H1 (cell line): ENCODE measurements around the gene GNG10. TPM values are rescaled to one million over a fixed set of nuclear protein-coding genes. Genes with fewer than 3 reads are reported as not detected.

Experiments
- CTCF ChIA-PET: fragments of 300-600 bp; sonication (Branson Sonifier 250); formaldehyde crosslinking; loops from one replicate; lab custom pipeline; 2021; ENCODE audit not compliant: partially characterized antibody; lab: Charles Lee
- POLR2A ChIA-PET: fragments of 300-600 bp; sonication (Branson Sonifier 250); formaldehyde crosslinking; loops from one replicate; lab custom pipeline; 2021; ENCODE audit warnings: inconsistent platforms; ENCODE audit not compliant: partially characterized antibody; lab: Charles Lee
- DNase-seq, 2 experiments: peaks; one replicate each; pipeline versions ENCODE4 v3.0.0 to v3.0.0-alpha.2; 2010 to 2022; ENCODE audit warnings: low spot score in 2 of 2, low read depth in 1 of 2, mixed read lengths in 1 of 2
- FAIRE-seq: peaks from 2 replicates; lab custom pipeline; 2011; peaks lifted over from hg19 to GRCh38; lab: Jason Lieb, UNC
- H2AFZ ChIP-seq: 2 replicates; pipeline ENCODE4 v1.8.1; 2012; ENCODE audit warnings: low read length, inconsistent platforms
- H2AK5ac ChIP-seq: 2 replicates; pipeline ENCODE4 v1.6.1; 2013; ENCODE audit warnings: low read depth, low read length
- H2BK120ac ChIP-seq: replicated peaks from 2 replicates; pipeline ENCODE3; 2013; ENCODE audit warnings: low read depth, low read length, inconsistent platforms
- H2BK12ac ChIP-seq: 2 replicates; pipeline ENCODE4 v1.6.1; 2013; ENCODE audit warnings: low read depth, low read length
- H2BK15ac ChIP-seq: 2 replicates; pipeline ENCODE4 v1.6.1; 2013; ENCODE audit warnings: low read length
- H2BK20ac ChIP-seq: 2 replicates; pipeline ENCODE4 v1.6.1; 2013; ENCODE audit warnings: low read length
- H2BK5ac ChIP-seq: 2 replicates; pipeline ENCODE4 v1.6.1; 2013; ENCODE audit warnings: low read depth, low read length
- H3K14ac ChIP-seq: 2 replicates; pipeline ENCODE4 v1.6.1; 2013; ENCODE audit warnings: inconsistent platforms; ENCODE audit not compliant: insufficient read length
- H3K18ac ChIP-seq: 2 replicates; pipeline ENCODE4 v1.6.1; 2013; ENCODE audit warnings: low read length; ENCODE audit errors: extremely low read depth
- H3K23ac ChIP-seq: 2 replicates; pipeline ENCODE4 v1.6.1; 2013; ENCODE audit warnings: inconsistent platforms; ENCODE audit not compliant: insufficient read length
- H3K23me2 ChIP-seq: 2 replicates; pipeline ENCODE4 v1.6.1; 2013; ENCODE audit warnings: low read depth, low read length
- H3K27ac ChIP-seq: 2 replicates; pipeline ENCODE4 v1.6.1; 2011; ENCODE audit warnings: low read depth, low read length, inconsistent platforms
- H3K27me3 ChIP-seq, 4 experiments: replicated peaks in 1 of 4; 1 replicate in 1 of 4; 2 replicates in 3 of 4; pipeline versions ENCODE4 v1.6.1 to v1.8.1; 2011 to 2013; ENCODE audit warnings: low read length in 3 of 4, mild to moderate bottlenecking in 3 of 4, inconsistent platforms in 2 of 4, mixed read lengths in 2 of 4, moderate library complexity in 1 of 4; ENCODE audit not compliant: control insufficient read depth in 3 of 4, insufficient read depth in 3 of 4; ENCODE audit errors: extremely low read depth in 1 of 4
- H3K36me3 ChIP-seq, 4 experiments: 2 replicates each; pipeline versions ENCODE4 v1.6.1 to v1.8.1; 2011 to 2013; ENCODE audit warnings: mild to moderate bottlenecking in 4 of 4, low read length in 3 of 4, moderate library complexity in 2 of 4, control low read depth in 1 of 4, inconsistent platforms in 1 of 4; ENCODE audit not compliant: insufficient read depth in 4 of 4, control insufficient read depth in 2 of 4
- H3K4ac ChIP-seq: replicated peaks from 2 replicates; pipeline ENCODE3; 2013; ENCODE audit warnings: low read length, low read depth, mixed read lengths, inconsistent platforms; ENCODE audit not compliant: insufficient read length
- H3K4me1 ChIP-seq, 4 experiments: replicated peaks in 1 of 4; 1 replicate in 1 of 4; 2 replicates in 3 of 4; pipeline versions ENCODE4 v1.6.1 to v1.8.1; 2011 to 2013; ENCODE audit warnings: low read length in 3 of 4, inconsistent platforms in 2 of 4, mixed read lengths in 1 of 4; ENCODE audit not compliant: insufficient read depth in 4 of 4, control insufficient read depth in 3 of 4
- H3K4me2 ChIP-seq, 2 experiments: 2 replicates each; pipeline versions ENCODE4 v1.6.1 to v1.8.1; 2011 to 2013; ENCODE audit warnings: low read depth in 2 of 2, low read length in 2 of 2, control low read depth in 1 of 2, inconsistent platforms in 1 of 2, mild to moderate bottlenecking in 1 of 2; ENCODE audit not compliant: insufficient read depth in 1 of 2
- H3K4me3 ChIP-seq, 4 experiments: fragments of 200-600, 300-600 bp in 1 of 4; sonication (generic), shearing (Covaris generic), sonication (Bioruptor Twin) in 1 of 4; 2 replicates each; pipeline versions ENCODE4 v1.5.1 to v1.8.1; 2011 to 2016; ENCODE audit warnings: low read length in 4 of 4, low read depth in 3 of 4, control low read depth in 2 of 4, inconsistent platforms in 2 of 4, mild to moderate bottlenecking in 2 of 4, mixed read lengths in 1 of 4, moderate library complexity in 1 of 4; ENCODE audit not compliant: insufficient read depth in 2 of 4; ENCODE audit errors: extremely low read depth in 1 of 4
- H3K56ac ChIP-seq: replicated peaks from 2 replicates; pipeline ENCODE3; 2013; ENCODE audit warnings: low read depth, mild to moderate bottlenecking, mixed read lengths, low read length, inconsistent platforms; ENCODE audit not compliant: insufficient read length
- H3K79me1 ChIP-seq: 2 replicates; pipeline ENCODE4 v1.6.1; 2013; ENCODE audit warnings: low read depth, low read length, control low read depth
- H3K79me2 ChIP-seq, 2 experiments: 2 replicates each; pipeline versions ENCODE4 v1.6.1 to v1.8.1; 2012 to 2013; ENCODE audit warnings: low read length in 2 of 2, mild to moderate bottlenecking in 2 of 2, inconsistent platforms in 1 of 2; ENCODE audit not compliant: insufficient read depth in 2 of 2, control insufficient read depth in 1 of 2
- H3K9ac ChIP-seq, 4 experiments: replicated peaks in 1 of 4; 1 replicate in 1 of 4; 2 replicates in 3 of 4; pipeline versions ENCODE4 v1.6.1 to v1.8.1; 2011 to 2013; ENCODE audit warnings: low read depth in 3 of 4, low read length in 3 of 4, control low read depth in 2 of 4, mild to moderate bottlenecking in 2 of 4, moderate library complexity in 2 of 4, inconsistent platforms in 1 of 4; ENCODE audit errors: extremely low read depth in 1 of 4
- H3K9me3 ChIP-seq, 2 experiments: 2 replicates each; pipeline versions ENCODE4 v1.6.1 to v1.8.1; 2012 to 2013; ENCODE audit warnings: mild to moderate bottlenecking in 2 of 2, moderate library complexity in 2 of 2, control low read depth in 1 of 2, inconsistent platforms in 1 of 2, low read depth in 1 of 2, low read length in 1 of 2, mixed read lengths in 1 of 2; ENCODE audit not compliant: insufficient read depth in 2 of 2
- H4K20me1 ChIP-seq, 2 experiments: replicated peaks in 1 of 2; 2 replicates each; pipeline versions ENCODE3 to v1.8.1; 2011 to 2013; ENCODE audit warnings: inconsistent platforms in 2 of 2, low read length in 2 of 2, mild to moderate bottlenecking in 1 of 2; ENCODE audit not compliant: insufficient read depth in 2 of 2, control insufficient read depth in 1 of 2
- H4K5ac ChIP-seq: 2 replicates; pipeline ENCODE4 v1.6.1; 2013; ENCODE audit warnings: low read length, low read depth, mixed read lengths, inconsistent platforms; ENCODE audit not compliant: insufficient read length
- H4K8ac ChIP-seq: 2 replicates; pipeline ENCODE4 v1.8.0; 2013; ENCODE audit warnings: mild to moderate bottlenecking, moderate library complexity, low read length, inconsistent platforms; ENCODE audit not compliant: insufficient read depth; ENCODE audit errors: extremely low read depth
- H4K91ac ChIP-seq: replicated peaks from 2 replicates; pipeline ENCODE3; 2013; ENCODE audit warnings: low read length, mixed read lengths, inconsistent platforms; ENCODE audit not compliant: insufficient read length
- ATF3 ChIP-seq: IDR thresholded peaks from 2 replicates; pipeline ENCODE4 v1.6.1; 2011; ENCODE audit warnings: low read depth, mild to moderate bottlenecking, low read length; ENCODE audit not compliant: insufficient read depth
- CREB1 ChIP-seq: IDR thresholded peaks from 2 replicates; pipeline ENCODE4 v1.6.1; 2012; ENCODE audit warnings: inconsistent platforms
- JUND ChIP-seq: IDR thresholded peaks from 2 replicates; pipeline ENCODE4 v1.6.1; 2011; ENCODE audit warnings: mild to moderate bottlenecking, improper control_type of control experiment, low read length
- MAX ChIP-seq: IDR thresholded peaks from 2 replicates; pipeline ENCODE4 v1.6.1; 2012; ENCODE audit warnings: inconsistent platforms
- PHF8 ChIP-seq: fragments of 200-600 bp; sonication (generic); conservative IDR thresholded peaks from 2 replicates; pipeline ENCODE4 v1.7.1; 2012; ENCODE audit warnings: low read depth, mild to moderate bottlenecking, inconsistent platforms, low read length, moderate library complexity
- RAD21 ChIP-seq, 2 experiments: IDR thresholded peaks in 1 of 2; conservative IDR thresholded peaks in 1 of 2; 2 replicates each; pipeline ENCODE4 v1.6.1; 2011; ENCODE audit warnings: low read depth in 2 of 2, low read length in 2 of 2, improper control_type of control experiment in 1 of 2, inconsistent platforms in 1 of 2, mild to moderate bottlenecking in 1 of 2, moderate library complexity in 1 of 2
- RNF2 ChIP-seq: fragments of 200-900, 300-1000 bp; sonication (generic); IDR thresholded peaks from 2 replicates; pipeline ENCODE4 v1.7.1; 2016; ENCODE audit warnings: borderline replicate concordance, low read depth, mild to moderate bottlenecking, antibody characterized with exemption, low read length; ENCODE audit not compliant: poor library complexity, severe bottlenecking; ENCODE audit errors: missing control alignments
- USF2 ChIP-seq: IDR thresholded peaks from 2 replicates; pipeline ENCODE4 v1.6.1; 2011; ENCODE audit warnings: low read length, improper control_type of control experiment
- ZNF274 ChIP-seq: IDR thresholded peaks from 2 replicates; pipeline ENCODE4 v1.7.0; 2012; ENCODE audit warnings: low read length, borderline replicate concordance; ENCODE audit errors: extremely low read depth
- WGBS, 2 experiments: shearing (Covaris generic) in 1 of 2; methylation state at CpG; one replicate each; pipeline versions ENCODE4 v1.1.6 to v1.1.7; 2013 to 2015; ENCODE audit warnings: low lambda C conversion rate in 2 of 2, mixed read lengths in 2 of 2, inconsistent platforms in 1 of 2, low coverage in 1 of 2, missing lambda C conversion rate in 1 of 2; ENCODE audit not compliant: insufficient replicate concordance in 2 of 2, insufficient coverage in 1 of 2, insufficient read length in 1 of 2; ENCODE audit errors: extremely low coverage in 1 of 2, missing lambda C conversion rate in 1 of 2; 5-methylcytosine and 5-hydroxymethylcytosine counted together
- polyA plus RNA-seq, 7 experiments: library from polyadenylated mRNA; depleted of rRNA in 3 of 7; stranded (reverse) in 5 of 7; unstranded in 2 of 7; fragments of >200 nt in 5 of 7; fragments of 200-250 nt in 2 of 7; gene quantifications; 1 replicate in 5 of 7; 2 replicates in 1 of 7; 4 replicates in 1 of 7; pipeline versions ENCODE4 v1.2.1 to v1.2.3, GENCODE V29; 2011 to 2013; ENCODE audit warnings: missing spikeins in 2 of 7, mixed read lengths in 2 of 7
- total RNA-seq: library from RNA; stranded (reverse); fragmentation: NEBNext Ultra II Directional; extraction: Animal tissue kit (Norgen Biotek cat#: 25700); gene quantifications from 2 replicates; pipeline ENCODE4 v1.2.1, GENCODE V29; 2021

GNG10 gene
- total and polyA plus RNA-seq, 2 of the 8 experiments (the other 6 are each of a cell fraction or from before 2014, with no cell fraction given), result 24.7 to 28.5 TPM

DNA sequence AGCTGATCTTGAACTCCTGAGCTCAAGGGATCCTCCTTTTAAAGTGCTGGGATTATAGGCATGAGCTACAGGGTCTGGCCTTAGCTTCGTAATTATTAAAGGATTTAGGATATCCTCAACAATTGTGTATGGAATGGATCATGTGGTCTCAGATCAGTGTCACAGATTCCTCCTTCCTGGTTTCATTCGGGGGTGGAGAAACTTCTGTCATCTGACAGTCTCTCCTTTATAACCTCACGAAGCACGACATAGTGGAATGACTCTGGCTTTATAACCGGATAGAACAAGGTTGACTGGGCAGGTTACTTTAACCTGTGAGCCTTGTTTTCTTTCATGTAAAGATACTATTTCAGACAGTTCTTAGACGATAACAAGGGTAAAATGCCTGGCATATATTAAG, 4.4 kb upstream of the GNG10 start:
- Histone ChIP-seq H2BK12ac (no peak overlapping the region), H3K36me3 (peaks cover 0 to 11% (median 1%) of the 10 kb centered on the region in 4 experiments; a peak in 3 of 8 replicates), H4K8ac (no peak overlapping the region), H2AFZ (no peak overlapping the region), H3K14ac (no peak overlapping the region), H3K4ac (no peak overlapping the region), H3K9me3 (no peaks in the 10 kb centered on the region), H2BK5ac (no peak overlapping the region), H3K23ac (no peak overlapping the region), H2BK20ac (no peak overlapping the region), H3K4me1 (peaks cover 0 to 3% (median 0%) of the 10 kb centered on the region in 4 experiments; a peak in 2 of 7 replicates), H4K91ac (no peak overlapping the region), H3K9ac (no peak overlapping the region), H3K4me2 (no peak overlapping the region), H3K4me3 (no peak overlapping the region), H2BK15ac (no peak overlapping the region), H3K27me3 (no peaks in the 10 kb centered on the region), H3K79me2 (no peaks in the 10 kb centered on the region), H3K79me1 (no peaks in the 10 kb centered on the region), H4K5ac (no peak overlapping the region), H3K23me2 (peaks cover 5% of the 10 kb centered on the region), H3K56ac (no peak overlapping the region), H2AK5ac (no peak overlapping the region), H2BK120ac (no peak overlapping the region), H3K18ac (no peak overlapping the region), H4K20me1 (peaks cover 0 to 3% of the 10 kb centered on the region in 2 experiments), H3K27ac (no peak overlapping the region)
- FAIRE-seq (no peak), DNase-seq (no peak)
- WGBS, 2 experiments, result 75% methylated on average over 6 of the region's 6 CpGs; no CpG with 5 or more reads in 1 of the 2 experiments
- POLR2A ChIA-PET, result interaction anchor here (0.6 to 1.6 kb wide), 2 partner anchors 9 to 54 kb away, joined by 3 to 5 read pairs; no protein-coding TSS in a partner anchor
- TF ChIP-seq ZNF274 (no peak), ATF3 (no peak), MAX (no peak), RAD21 (IDR thresholded peaks at IDR 0.05 in 1 of 2, conservative IDR thresholded peaks at IDR 0.05 in 1 of 2; ENCODE audit: low read depth in 2 of 2, low read length in 2 of 2) (no peak), RNF2 (no peak), CREB1 (no peak), JUND (no peak), USF2 (peak; percentile 28; the same call in 1 of the 2 replicates), PHF8 (no peak)
- CTCF ChIA-PET, result interaction anchor here (0.8 to 1.3 kb wide), 2 partner anchors 56 to 1588 kb away, joined by 3 read pairs; no protein-coding TSS in a partner anchor
